GM18502 (cell line): ENCODE data around the gene CD79A.

Source experiments
- ATAC-seq: cut with Tn5 transposase; IDR thresholded peaks from one replicate; pipeline ENCODE4 v1.9.1; 2021; ENCODE audit warnings: mild to moderate bottlenecking; ENCODE audit not compliant: unreplicated experiment, poor library complexity

Gene CD79A

DNA sequence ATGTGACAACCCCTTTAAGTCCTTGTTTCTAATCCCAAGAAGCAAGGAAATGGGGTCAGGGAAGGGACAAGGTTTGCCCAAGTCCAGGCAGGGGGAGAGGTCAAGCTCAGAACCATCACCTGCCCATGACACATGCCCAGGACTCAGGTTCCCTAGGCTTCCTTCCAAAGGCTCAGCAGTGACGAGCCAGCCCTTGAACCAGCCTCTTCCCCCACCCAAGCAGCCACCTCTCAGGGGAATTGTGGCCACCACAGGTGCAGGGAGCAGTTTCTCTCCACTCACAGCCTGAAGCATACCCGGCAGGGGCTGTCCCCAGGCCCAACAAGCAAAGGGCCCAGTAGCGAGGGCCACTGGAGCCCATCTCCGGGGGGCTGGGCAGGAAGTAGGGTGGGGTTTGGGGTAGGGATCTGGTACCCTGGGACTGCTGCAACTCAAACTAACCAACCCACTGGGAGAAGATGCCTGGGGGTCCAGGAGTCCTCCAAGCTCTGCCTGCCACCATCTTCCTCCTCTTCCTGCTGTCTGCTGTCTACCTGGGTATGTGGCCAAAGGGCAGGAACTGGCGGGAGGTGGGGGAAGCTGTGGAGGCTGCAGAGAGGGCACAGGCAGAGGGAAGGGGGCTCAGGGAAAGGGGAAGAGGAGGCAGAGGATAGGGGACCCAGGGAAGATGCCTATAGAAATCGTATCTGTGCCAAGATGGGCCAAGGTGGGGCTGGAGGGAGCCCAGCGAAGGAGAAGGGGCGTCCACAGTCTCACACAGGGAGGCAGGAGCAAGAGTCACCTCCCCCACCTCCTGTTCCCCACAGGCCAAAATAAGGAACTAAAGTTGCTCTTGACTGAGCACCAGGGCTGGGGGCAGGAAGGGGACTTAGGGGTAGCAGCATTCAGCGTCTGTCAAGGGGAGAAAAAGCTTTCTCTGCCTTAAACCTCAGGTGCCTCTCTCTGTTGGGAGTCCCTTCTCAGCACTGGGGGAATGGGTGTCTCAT is at the start of gene CD79A:
Gene CD79A (plus strand): TSS at position 433 of the 986 bp plus-strand sequence. CDS start 26 bp downstream, at position 459.
- peak; percentile 64 for ATAC-seq

DNA sequence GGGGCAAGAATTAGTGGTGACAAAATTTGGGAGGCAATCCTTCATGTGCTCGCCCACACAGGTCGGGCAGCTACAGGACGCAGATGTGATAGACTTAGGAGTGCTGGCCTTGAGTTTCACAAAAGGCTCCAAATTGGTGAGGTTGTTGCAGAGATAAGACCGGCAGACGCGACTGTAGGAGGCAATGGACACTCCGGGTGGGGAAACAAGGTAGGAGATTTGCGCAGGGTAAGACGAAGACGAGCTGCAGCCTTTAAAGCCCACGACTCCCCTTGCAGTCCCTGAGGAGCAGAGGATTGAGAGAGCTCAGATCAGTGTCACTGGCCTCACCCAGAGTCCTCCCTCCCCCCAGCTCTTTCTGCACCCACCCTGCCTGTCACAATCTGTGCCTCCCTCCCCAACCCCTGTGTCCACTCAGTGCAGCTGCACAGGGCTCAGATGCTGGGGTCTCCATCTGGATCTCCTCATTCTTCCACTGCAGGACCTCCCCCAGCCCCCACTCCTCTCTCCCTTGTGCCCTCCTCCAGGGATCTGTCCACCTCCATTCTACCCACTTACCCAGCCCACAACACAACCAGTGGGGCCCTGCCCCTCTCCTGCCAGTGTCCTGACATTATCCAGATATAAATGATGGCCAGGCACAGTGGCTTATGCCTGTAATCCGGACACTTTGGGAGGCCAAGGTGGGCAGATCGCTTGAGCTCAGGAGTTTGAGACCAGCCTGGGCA is 38.9 kb upstream of the CD79A start:
- no peak for ATAC-seq

DNA sequence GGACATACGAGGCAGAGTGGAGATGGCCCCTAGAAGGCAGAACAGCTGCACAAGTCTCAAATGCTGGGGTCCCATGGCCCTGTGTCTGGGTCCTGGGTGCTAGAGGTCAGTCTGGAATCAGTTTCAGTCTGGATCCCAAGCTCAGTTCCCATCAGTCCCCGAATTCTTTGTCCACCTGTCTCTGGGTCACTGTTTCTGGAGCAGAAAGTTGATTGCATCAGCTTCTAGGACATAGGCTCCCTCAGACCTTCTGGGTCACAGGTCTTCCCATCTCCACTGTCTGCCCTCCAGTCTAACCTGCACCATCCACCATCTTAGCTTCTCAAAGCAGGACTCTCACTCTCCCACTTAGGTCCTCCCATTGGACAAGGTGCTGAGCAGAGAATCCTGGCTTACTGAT is 37.9 kb upstream of the CD79A start:
- ATAC-seq = no peak

DNA sequence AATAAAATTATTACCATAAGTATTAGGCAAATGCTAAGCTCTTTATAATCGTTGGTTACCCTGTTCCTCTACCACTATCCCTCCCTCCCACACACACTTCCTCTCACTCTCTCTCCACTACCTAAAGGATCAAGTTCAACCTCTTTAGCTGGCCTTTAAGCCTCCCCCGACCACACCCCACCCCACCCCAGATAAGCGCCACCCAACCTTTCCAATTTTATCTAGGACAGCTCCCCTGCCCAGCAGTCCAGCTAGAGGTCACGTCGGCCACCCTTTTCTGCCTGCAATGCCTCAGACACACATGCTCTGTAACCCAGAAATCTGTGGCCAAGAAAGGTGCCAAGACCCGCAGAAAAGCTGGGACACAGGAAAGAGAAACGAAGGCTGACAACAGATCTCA is 33.7 kb upstream of the CD79A start:
- no peak for ATAC-seq

DNA sequence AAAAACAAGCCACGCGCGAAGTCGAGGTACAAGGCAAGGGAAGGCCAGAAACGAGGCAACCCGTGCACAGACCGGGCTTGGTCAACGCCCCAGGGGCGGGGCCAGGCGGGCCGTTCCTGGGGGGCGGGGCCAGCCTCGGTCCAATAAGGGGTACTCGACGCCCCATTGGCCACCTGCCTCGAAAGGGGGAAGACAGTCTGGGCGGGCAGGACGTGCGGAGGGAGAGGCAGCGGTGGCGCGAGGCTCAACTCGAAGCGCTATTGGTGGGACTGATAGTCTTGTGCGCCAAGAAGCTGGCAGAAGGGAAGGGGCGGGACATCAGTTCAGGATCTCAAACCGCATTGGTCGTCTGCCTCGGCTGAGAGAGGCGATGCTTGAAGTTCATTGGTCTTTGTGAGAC is 32.5 kb upstream of the CD79A start, which contains the start of gene LYPD4:
Gene LYPD4 (minus strand): TSS at position 83 of the 400 bp plus-strand sequence. CDS start 5,398 bp downstream, outside the sequence.
- ATAC-seq = no peak

DNA sequence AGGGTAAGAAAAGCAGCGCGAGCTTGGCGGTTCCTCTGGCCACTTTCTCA is 32.3 kb upstream of the CD79A start, which contains the start of gene DMRTC2:
Gene DMRTC2 (plus strand): TSS at position 42 of the 50 bp plus-strand sequence. CDS start 2,387 bp downstream, outside the sequence.
- no peak for ATAC-seq

DNA sequence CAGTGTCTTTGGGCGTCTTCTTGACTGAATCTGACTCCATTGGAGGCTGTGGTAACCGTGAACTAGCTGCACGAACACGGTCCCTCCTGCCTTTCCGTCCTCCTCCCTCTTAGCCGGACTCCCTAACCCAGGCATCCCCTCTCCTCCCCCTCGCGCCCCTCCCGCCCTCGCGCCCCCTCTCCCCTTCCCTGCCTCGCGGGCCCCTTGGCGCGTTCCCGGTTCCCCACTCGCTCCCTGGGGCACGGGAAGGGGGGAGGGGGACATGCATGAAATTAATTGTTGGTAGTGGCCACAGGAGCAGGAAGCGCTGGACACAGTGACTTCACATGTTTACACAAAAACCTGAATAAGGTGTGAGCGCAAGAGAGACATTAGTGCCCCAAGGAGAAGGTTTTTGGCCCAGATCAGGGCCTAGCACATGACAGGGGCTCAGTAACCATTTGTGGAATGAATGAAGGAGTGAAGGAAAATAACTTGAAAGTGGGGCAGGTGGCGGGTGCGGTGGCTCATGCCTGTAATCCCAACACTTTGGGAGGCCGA is 32.0 kb upstream of the CD79A start:
- no peak for ATAC-seq

DNA sequence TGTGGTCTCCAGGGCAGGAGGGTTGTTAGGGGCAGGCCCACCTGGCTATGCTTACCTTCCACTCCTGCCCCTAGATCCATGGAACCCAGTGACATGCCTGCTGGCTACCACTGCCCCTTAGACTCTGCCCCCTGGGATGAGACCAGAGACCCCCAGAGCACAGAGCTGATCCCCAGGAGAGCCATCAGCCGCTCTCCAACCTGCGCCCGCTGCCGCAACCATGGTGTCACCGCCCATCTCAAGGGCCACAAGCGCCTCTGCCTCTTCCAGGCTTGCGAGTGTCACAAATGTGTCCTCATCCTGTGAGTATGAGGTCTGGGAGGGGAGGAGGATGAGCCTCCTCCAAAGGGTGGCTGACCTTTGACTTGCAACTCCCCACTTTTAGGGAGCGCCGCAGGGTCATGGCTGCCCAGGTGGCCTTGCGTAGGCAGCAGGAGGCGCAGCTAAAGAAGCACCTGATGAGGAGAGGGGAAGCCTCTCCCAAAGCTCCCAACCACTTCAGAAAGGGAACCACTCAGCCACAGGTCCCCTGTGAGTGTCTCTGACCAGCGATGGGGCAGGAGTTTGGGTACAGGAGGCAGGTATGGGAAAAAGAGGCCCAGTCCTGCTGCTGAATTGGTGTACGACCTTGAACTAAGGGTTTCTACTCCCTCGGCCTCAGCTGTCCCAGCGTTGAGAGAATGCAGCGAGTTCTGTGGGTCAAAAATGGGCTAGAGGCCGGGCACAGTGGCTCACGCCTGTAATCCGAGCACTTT is 29.6 kb upstream of the CD79A start:
- no peak for ATAC-seq

DNA sequence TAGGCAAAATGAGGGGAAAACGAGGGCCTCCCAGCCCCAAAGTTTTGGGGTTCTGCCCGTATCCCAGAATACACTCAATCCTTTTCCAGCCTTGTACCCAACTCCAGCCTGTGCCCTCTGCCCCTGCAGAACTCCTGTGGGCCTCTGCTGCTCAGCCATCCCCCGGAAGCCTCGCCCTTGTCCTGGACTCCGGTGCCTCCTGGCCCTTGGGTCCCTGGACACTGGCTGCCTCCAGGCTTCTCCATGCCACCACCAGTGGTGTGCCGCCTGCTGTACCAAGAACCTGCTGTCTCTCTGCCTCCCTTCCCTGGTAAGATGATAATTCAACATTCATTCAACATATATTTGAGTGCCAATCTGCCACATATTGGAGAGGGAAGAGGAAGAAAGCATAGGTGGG is 28.4 kb upstream of the CD79A start:
- no peak for ATAC-seq

DNA sequence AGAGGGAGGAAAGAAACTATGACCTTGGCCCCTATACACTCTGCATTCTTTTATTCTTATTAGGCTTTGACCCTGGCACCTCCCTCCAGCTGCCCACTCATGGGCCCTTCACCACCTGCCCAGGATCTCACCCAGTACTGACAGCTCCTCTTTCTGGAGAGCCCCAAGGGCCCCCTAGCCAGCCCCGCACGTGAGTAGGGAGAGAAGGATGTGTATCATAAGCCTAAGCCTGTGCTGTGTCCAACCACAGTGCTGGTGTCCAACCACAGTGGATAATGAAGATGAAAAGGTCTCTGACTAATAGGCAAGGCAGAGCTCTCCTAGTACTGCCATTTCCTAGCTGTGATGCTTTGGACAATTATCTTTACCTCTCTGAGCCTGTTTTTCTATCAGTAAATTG is 28.0 kb upstream of the CD79A start:
- ATAC-seq = no peak

DNA sequence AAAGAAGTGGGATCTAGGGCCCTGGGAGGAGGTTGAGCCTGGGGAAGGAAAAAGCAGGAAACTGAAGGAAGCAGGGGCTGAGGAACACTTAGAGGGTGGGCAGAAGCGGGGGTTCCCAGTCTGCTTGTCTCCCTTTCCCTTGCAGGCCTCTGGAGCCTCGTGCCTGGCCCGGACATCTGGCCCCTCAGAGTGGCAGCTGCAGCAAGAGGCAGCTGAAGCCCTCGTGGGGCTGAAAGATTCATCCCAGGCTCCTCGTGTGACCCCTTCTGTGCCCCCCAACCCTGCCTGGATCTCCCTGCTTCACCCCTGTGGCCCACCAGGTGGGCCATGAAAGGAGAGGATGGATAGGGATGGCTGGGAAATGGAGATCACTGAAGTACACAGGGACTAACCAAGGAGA is 26.7 kb upstream of the CD79A start:
- no peak for ATAC-seq

DNA sequence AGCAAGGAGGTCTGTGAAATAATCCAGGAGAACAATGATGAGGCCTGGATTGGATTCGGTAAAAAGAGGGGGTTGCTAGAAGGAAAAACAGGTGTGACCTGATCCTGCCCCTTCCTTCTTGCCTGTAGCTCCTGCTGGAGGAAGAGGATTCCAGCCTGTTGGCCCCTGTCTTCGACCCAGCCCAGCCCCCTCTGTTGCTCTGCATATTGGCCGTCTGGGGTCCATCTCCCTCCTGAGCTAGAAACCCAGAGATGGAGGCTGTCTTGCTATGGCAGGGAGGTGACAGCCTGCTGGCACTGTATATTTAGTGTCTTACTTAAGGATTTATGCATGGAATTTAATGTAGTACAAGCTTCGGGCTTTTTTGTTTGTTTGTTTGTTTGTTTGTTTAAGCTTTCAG is 25.6 kb upstream of the CD79A start:
- no peak for ATAC-seq

DNA sequence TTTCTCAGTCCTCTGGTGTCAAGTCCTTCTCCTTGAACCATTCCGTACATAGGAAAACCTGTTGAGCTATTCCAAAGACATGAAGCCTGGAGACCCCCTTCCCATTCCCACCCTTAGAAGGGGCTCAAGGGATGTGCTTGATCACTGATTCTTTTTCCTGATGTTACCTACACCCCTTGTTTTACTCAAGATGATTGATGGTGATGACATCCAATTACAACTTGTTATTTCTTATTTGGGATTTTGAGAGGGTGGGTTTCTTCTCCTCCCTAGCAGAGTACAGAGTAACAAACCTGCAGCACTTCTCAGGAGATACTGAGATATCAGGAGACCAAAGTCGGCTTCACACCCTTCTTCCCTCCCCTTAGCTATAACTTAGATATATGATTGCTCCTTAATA is 23.7 kb upstream of the CD79A start:
- ATAC-seq = no peak

DNA sequence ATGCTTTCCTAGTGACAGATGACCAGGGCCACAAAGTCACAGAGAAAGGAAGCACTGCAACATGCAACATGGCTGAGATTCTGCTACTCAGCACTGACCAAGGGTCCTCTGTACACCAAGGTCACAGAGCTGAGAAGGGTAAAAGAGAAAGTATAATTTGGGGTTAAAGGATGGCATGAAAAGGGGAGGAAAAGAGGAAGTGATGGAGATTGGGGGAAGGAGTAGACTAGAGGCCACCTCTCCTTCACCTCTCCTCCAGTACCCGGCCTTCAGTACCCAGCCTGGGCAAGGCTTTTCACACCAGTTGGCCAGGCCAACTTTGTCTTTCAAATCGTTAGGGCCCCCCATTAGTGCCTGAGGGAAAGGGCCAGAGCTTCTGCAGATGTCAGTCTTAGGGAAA is 23.3 kb upstream of the CD79A start:
- ATAC-seq = no peak

DNA sequence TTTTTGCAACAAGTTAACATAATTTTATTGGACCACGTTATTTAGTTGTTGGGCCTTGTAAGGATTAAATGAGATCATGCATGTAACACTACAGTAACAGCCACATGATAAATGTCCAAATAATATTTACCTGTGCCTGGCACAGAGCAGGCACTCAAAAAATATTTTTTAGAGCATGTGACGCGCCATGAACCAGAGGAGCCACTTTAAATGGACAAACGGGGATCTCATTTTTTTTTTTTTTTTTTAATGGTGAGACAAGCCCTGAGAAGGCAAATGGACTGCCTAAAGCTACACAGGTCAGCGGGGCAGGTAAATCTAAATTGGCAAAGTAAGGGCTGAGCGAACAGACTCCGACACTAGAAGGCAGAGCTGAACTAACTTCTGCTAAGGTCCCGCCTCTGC is 17.9 kb upstream of the CD79A start:
- no peak for ATAC-seq

DNA sequence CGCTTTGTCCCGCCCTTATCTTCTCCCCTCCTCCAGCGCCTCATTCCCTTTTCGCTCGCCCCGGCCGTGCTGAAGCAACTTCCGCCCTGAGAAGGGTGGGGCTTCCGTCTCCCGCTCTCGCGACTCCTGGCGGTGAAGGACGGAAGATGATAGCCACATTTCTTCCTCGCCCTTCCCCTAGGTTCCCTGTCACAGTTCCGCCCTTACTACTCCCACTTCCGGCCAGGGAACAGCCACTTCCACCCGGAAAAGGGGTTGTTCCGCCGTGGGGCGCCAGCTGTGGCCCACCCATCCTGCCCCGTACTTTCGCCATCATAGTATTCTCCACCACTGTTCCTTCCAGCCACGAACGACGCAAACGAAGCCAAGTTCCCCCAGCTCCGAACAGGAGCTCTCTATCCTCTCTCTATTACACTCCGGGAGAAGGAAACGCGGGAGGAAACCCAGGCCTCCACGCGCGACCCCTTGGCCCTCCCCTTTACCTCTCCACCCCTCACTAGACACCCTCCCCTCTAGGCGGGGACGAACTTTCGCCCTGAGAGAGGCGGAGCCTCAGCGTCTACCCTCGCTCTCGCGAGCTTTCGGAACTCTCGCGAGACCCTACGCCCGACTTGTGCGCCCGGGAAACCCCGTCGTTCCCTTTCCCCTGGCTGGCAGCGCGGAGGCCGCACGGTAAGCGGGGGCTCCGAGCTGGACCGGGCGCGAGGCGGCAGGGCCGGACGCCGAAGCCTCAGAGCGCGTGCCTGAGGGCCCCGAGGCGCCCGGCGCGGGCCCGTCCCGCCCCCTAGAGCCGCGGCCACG is 17.3 kb upstream of the CD79A start, which contains the start of gene RPS19:
Gene RPS19 (plus strand): TSS at position 638 of the 801 bp plus-strand sequence. CDS start 520 bp downstream, outside the sequence.
- ATAC-seq = peak; percentile 77

DNA sequence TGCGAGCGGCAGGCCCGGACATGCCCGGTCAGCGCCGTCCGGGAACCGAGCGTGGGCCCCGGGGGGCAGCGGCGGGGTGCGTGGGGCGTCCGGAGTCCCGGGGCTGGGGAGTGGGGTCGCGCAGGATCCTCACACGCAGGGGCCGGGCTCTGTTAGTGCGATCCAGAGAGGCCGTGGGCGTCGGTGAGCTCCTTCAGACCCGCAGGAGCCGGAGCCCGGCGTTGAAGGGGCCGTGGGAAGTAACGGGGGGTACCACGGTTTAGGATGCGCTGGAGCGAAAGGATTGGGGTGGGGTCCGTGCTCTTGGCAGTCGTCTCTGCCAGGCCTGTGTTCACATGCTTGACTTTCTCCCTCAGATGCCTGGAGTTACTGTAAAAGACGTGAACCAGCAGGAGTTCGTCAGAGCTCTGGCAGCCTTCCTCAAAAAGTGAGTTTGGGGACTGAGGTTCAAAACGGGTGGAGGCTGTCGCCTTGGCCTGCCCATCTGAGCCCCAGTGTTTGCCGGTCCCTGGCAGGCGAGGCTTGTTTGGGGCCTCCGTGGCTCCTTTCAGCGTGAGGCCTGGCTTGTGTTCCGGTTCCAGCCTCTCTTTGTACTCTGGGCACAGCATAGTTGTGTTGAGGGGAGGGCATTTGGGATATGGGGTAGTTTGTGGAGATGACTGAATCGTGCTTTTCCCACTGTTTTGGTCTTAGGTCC is 16.5 kb upstream of the CD79A start:
- ATAC-seq = no peak

DNA sequence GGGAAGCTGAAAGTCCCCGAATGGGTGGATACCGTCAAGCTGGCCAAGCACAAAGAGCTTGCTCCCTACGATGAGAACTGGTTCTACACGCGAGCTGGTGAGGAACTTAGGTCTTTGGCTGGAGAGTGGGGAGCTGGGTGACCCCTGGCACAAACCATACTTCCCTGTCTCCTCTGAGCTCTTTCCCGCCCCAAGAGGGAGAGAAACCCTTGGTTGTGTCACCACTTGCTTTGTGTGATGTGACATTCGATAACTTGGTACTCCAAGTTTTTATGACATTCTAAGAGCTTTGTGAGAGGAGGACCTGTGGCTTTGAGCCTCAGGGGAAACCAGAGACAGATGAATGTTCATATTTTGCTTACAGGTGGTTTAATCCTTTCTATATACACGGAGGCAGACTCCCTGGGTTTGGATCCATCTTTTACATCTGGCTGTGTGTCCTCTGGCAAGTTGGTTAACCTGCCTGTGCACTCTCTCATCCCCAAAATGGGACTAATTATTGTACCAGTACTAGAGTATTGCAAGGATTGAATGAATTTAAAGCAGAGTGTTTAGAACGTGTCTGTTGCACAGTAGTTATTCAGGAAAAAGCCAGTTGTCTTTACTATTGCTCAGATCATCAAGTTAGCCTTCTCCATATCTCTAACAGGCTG is 15.8 kb upstream of the CD79A start:
- no peak for ATAC-seq

DNA sequence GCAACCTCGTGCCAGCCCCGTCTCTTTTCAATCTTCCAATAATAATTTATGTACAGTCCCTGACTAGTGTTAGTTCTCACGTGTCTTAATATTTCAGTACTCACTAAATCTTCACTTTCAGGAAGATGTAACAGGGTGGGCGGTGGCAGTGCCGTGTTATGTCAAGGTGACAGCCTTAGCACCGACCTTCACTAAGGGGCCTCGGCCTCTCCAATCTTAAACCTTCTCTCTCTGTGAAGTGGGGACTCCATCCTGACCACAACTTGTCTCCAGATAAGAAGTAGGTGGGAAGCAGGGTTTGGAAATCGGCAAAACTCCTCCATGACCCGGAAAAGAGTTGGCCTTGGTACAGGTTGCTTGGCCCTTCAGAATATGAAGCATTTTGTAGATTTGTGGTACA is 15.2 kb upstream of the CD79A start:
- no peak for ATAC-seq
